ENCODE measurements around the gene CLDN10. TPM values are rescaled to one million over a fixed set of nuclear protein-coding genes. Genes with fewer than 3 reads are reported as not detected.

Gene CLDN10
- total and polyA plus RNA-seq, 12 donors = 0.21 to 0.72 (median 0.28) TPM; not detected in 4

DNA sequence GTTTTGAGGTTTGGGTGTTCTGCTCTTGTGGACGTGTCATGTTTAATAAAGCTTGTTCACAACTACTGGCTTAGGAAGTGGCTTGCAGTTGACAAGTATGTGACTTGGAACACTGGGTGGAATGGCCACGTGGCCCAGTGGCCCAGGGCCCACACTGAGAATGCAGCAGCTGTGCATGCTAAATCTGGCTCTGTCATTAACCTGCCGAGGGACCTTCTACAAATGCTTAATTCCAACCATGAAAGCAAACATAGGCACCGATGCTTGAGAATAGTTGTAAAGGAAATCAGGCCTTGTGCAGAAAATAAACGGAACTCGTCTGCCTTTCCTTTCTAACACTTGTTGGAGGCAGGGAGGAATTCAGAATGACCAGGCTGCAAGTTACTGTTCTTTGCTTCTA, 11.6 kb upstream of the CLDN10 start:
- peaks cover 0 to 14% (median 0%) of the 10 kb centered on the region in 7 donors for H3K27me3 ChIP-seq
- intact Hi-C loops (cut with DNase I) = loop anchor here in 2 of 10 donors (5.0 to 10.0 kb wide), 2 partner anchors 44 to 294 kb away; no protein-coding TSS in a partner anchor
- TF ChIP-seq, protein P1, sequence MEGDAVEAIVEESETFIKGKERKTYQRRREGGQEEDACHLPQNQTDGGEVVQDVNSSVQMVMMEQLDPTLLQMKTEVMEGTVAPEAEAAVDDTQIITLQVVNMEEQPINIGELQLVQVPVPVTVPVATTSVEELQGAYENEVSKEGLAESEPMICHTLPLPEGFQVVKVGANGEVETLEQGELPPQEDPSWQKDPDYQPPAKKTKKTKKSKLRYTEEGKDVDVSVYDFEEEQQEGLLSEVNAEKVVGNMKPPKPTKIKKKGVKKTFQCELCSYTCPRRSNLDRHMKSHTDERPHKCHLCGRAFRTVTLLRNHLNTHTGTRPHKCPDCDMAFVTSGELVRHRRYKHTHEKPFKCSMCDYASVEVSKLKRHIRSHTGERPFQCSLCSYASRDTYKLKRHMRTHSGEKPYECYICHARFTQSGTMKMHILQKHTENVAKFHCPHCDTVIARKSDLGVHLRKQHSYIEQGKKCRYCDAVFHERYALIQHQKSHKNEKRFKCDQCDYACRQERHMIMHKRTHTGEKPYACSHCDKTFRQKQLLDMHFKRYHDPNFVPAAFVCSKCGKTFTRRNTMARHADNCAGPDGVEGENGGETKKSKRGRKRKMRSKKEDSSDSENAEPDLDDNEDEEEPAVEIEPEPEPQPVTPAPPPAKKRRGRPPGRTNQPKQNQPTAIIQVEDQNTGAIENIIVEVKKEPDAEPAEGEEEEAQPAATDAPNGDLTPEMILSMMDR (IDR thresholded peaks at IDR 0.05) = no peak
- peak overlapping the region in 4 of 10 donors; percentile 18 to 34 (median 20) for H3K27ac ChIP-seq
- peak; percentile 83 to 100 (median 97) for ATAC-seq
- no peaks in the 10 kb centered on the region for H3K36me3 ChIP-seq
- peaks cover 0 to 18% (median 13%) of the 10 kb centered on the region in 9 donors for H3K4me1 ChIP-seq
- peak; percentile 48 to 58 for DNase-seq
- 12 to 14% methylated on average over 6 of the region's 6 CpGs for WGBS, 2 donors
- no peak overlapping the region for H3K4me3 ChIP-seq
- H3K9me3 ChIP-seq = no peaks in the 10 kb centered on the region

- Histone ChIP-seq H3K9me3 (no peaks in the 10 kb centered on the region), H3K36me3 (no peaks in the 10 kb centered on the region), H3K4me3 (no peak overlapping the region), H3K27ac (peak overlapping the region in 2 of 10 donors; percentile 22 to 34), H3K4me1 (peaks cover 0 to 18% (median 13%) of the 10 kb centered on the region in 9 donors), H3K27me3 (peaks cover 0 to 18% (median 0%) of the 10 kb centered on the region in 7 donors)
- ATAC-seq = peak in 3 of 8 donors; percentile 13 to 52 (median 29)
- WGBS, 2 donors = 54 to 56% methylated on average over 2 of the region's 2 CpGs
- intact Hi-C loops (cut with DNase I) = loop anchor here in 2 of 10 donors (5.0 to 10.0 kb wide), 2 partner anchors 44 to 293 kb away; no protein-coding TSS in a partner anchor
- no peak for DNase-seq
- TF ChIP-seq, protein P1 (IDR thresholded peaks at IDR 0.05) = no peak
Observed at GRCh38 chr13:95541308-95541707, 11.2 kb upstream of the CLDN10 start.

DNA sequence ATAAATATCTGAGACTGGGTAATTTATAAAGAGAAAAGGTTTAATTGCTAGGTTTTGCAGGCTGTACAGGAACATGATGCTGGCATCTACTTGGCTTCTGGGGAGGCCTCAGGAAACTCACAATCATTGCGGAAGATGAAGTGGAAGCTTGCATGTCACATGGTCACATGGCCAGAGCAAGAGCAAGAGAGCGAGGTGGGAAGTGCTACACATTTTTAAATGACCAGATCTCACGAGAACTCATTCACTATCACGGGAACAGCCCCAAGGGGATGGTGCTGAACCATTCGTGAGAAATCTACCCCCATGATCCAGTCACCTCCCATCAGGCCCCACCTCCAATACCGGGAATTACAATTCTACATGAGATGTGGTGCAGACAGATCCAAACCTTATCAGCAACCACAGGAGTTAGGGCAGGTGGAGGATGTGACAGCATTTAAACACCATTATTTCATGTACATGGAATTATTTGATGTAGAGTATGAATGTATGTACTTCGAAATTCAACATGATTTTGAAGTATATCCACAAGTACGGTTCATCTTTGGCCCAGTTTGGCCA, 10.5 kb upstream of the CLDN10 start:
- ATAC-seq (no peak), DNase-seq (no peak)
- TF ChIP-seq, protein P1 (IDR thresholded peaks at IDR 0.05) = no peak
- intact Hi-C loops (cut with DNase I) = loop anchor here in 2 of 10 donors (5.0 to 10.0 kb wide), 2 partner anchors 45 to 293 kb away; no protein-coding TSS in a partner anchor
- H3K27me3 ChIP-seq = peaks cover 0 to 25% (median 5%) of the 10 kb centered on the region in 7 donors
- no peaks in the 10 kb centered on the region for H3K36me3 ChIP-seq
- H3K27ac ChIP-seq = no peak overlapping the region
- WGBS, 2 donors = 81 to 82% methylated on average over 8 of the region's 8 CpGs
- peaks cover 0 to 18% (median 10%) of the 10 kb centered on the region in 9 donors for H3K4me1 ChIP-seq
- no peak overlapping the region for H3K4me3 ChIP-seq
- no peaks in the 10 kb centered on the region for H3K9me3 ChIP-seq

DNA sequence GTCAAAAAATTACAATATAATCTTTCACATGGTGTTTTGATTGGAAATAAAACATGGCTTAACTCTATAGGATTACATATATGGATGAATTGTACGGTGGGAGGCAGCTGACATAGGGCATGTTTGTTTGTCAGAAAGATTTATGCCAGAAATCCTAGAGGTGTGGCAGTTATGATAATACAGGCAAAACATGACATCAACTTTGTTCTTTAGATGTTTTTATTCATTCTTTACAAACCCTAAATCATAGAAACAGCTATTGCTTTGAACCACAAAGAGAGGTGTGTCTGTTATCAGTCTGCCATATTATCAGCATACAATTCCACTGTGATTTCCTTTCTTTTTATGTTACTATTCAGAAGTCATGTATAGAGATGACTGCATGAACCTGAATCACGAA, 8.2 kb upstream of the CLDN10 start:
- H3K4me1 ChIP-seq = peaks cover 0 to 18% (median 10%) of the 10 kb centered on the region in 9 donors
- peaks cover 0 to 45% (median 17%) of the 10 kb centered on the region in 7 donors for H3K27me3 ChIP-seq
- H3K9me3 ChIP-seq = no peaks in the 10 kb centered on the region
- intact Hi-C loops (cut with DNase I) = loop anchor here in 2 of 10 donors (5.0 to 10.0 kb wide), 2 partner anchors 47 to 291 kb away; no protein-coding TSS in a partner anchor
- no peak for DNase-seq
- no peaks in the 10 kb centered on the region for H3K36me3 ChIP-seq
- no peak for ATAC-seq
- WGBS, 2 donors = 70 to 78% methylated on average over 2 of the region's 2 CpGs
- no peak overlapping the region for H3K27ac ChIP-seq
- TF ChIP-seq, protein P1 (IDR thresholded peaks at IDR 0.05) = no peak
- H3K4me3 ChIP-seq = no peak overlapping the region

All from heart right ventricle (tissue), 16 donors.